Measurements from ENCODE around the gene TEAD4.

GRCh38 chr12:3020399-3020798 lies 61.2 kb downstream of the TEAD4 start:
- TF ChIP-seq POLR2AphosphoS5 (IDR thresholded peaks at IDR 0.05; ENCODE audit: low read depth, low read length): no peak
- no peak for TF ChIP-seq EZH2 (IDR thresholded peaks at IDR 0.05)
- TF ChIP-seq ATF3 (IDR thresholded peaks at IDR 0.05): no peak
- no peak for TF ChIP-seq EZH2phosphoT487 (IDR thresholded peaks at IDR 0.05; ENCODE audit: borderline replicate concordance)
- TF ChIP-seq POLR2A (IDR thresholded peaks at IDR 0.05; ENCODE audit: borderline replicate concordance, extremely low read depth, insufficient read depth, insufficient read length): no peak
- no peak for TF ChIP-seq CTCF (IDR thresholded peaks at IDR 0.05 in 2 of 3, conservative IDR thresholded peaks at IDR 0.05 in 1 of 3; ENCODE audit: borderline replicate concordance in 1 of 3, insufficient read depth in 1 of 3, low read depth in 2 of 3, low read length in 2 of 3)
- no peak for TF ChIP-seq REST (IDR thresholded peaks at IDR 0.05; ENCODE audit: low read depth)
- no peak for TF ChIP-seq ZBTB33 (IDR thresholded peaks at IDR 0.05; ENCODE audit: extremely low read depth, insufficient replicate concordance, low read length)
- TF ChIP-seq CEBPB (IDR thresholded peaks at IDR 0.05; ENCODE audit: low read depth): no peak
- TF ChIP-seq ZNF274 (IDR thresholded peaks at IDR 0.05; ENCODE audit: low read depth, low read length): no peak
